NCI-H774 (cell line): Measurements from ENCODE around the gene TMEM132E.

Experiments
- DNase-seq: peaks from one replicate; lab custom pipeline; 2025; lab: John Stamatoyannopoulos, UW

The TMEM132E gene

DNA sequence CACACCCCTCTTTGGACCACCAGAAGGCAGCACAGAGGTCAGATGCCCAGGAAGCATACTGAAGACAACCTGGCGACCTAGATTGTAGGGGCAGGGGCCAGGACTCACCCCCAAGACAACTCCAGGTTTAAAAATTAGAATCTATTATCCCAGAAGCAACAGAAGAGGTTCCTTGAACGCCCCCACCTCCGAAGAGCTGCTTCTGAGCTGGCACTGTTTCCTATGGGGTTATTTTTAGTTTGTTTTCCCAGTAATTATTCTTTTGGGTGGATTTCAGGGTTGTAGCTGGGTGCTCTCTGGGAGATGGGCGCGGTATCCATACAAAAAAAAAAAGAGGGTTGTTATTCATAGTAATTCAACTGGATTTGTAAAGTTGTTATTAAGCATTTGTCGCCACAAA, 10.4 kb upstream of the TMEM132E start:
- no peak for DNase-seq

DNA sequence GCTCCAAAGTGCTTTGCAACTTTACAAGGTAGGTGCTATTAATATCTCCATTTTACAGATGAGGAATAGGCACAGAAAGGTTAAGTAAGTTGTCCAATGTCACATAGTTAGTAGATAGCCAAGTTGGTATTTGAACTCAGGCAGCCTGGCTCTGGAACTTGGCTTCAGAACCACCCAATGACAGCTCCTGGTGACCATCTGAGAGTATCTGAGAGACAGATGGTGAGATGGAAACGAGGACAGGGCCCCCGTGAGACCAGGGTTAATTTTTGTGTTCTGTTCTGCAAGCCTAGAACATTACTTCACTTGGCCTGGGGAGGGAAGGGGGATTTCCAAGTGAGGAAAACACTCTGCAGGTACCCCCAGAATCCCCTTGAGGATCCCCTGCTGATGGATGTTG, 9.8 kb upstream of the TMEM132E start:
- DNase-seq = no peak

GRCh38 chr17:34570506-34570905, 8.9 kb upstream of the TMEM132E start:
- DNase-seq = no peak

GRCh38 chr17:34571428-34572130, 7.8 kb upstream of the TMEM132E start:
- DNase-seq = no peak

GRCh38 chr17:34572483-34572882, 6.9 kb upstream of the TMEM132E start:
- DNase-seq = no peak

GRCh38 chr17:34575182-34575581, 4.2 kb upstream of the TMEM132E start:
- DNase-seq = no peak

- DNase-seq = no peak
These were observed 1.4 kb upstream of the TMEM132E start for GRCh38 chr17:34578016-34578415.

DNA sequence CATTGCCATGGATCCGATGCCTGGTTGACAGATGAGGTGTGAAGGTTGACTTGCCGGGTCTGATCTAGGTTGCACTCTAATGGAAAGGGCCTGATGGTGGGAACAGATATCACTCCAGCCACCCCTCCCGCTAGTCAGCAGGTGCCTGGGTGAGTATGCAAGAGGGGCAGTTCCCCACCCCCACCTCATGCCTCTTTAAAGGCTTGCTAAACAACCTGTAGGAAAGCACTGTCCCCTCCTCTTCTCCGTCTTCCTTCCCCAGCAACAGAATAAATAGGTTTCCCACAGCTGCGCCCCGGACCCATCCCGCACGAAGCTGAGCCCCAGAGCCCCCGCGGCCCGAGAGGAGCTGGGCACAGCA, 746 bp upstream of the TMEM132E start:
- DNase-seq = no peak

- no peak for DNase-seq
These were observed 750 bp downstream of the TMEM132E start for GRCh38 chr17:34579979-34580684.

- no peak for DNase-seq
These were observed 1.5 kb downstream of the TMEM132E start for GRCh38 chr17:34580685-34581445.

DNA sequence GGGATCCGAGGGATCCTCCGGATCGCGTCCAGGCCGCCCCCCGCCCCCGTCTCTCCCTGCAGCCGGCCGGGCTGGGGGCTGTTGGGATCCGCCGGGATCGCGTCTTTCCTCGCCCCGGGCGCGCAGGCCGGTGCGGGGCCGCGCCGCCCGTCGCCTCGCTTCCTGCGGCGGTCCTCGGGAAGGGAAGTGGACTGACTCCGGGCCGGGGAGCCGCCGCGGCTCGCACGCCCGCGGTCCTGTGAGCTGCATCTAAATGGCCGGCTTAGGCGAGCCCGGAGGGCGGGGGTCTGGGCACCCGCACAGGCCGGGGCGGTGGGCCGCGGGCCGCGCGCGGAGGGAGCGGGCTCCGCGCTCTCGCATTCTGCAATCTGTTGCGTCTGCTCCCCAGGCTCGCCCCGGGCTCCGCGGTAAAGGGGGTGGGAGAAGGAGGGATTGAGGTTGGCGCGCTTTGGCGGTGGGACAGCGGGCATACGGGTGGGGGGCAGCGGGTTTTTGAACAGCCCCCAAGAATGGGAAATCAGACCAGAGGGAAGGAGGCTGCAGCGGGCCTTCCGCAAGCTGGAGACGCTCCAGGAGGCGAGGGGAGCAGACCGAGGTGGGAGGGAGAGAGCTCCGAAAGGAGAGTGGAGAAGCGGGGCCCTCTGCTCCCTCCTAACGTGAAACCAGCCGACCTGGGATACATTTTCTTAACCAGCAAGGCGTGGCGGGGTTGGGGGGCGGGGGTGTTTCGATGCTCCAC, 2.2 kb downstream of the TMEM132E start:
- DNase-seq = no peak

DNA sequence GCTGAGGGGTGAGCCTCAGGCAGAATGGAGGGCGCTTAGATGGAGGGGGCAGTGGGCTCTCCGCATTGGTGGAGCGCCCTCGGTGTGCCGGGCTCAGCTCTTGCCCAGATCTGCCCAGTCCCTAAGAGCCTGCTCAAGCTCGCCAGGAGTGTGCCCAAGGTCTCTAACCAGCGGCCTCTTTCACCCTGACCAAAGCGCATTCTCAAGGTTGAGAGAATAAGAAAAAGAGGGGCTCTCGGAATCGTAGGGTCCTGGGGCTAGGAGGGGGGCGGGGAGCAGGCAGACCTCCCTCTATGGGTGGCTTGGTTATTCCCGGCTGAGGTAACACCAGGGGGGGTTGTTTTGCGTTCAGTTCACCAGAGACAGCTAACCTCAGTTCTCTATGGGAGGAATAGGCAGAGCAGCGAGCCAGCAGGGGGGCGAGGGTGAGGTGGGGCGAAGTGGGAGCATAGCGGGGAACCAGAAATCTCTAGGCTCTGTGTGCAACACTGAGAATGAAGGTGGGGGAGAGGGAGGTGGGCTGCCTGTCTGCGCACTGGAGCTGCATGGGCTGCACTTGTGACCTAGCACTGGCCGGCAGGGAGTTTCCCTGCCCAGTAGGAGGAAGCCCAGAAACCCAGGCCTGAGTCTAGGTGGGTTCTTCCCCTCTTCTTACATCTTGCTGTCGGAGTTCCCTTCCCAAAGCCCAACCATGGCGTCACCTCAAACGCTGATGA, 3.0 kb downstream of the TMEM132E start:
- no peak for DNase-seq

GRCh38 chr17:34582901-34583245, 3.5 kb downstream of the TMEM132E start:
- no peak for DNase-seq

DNA sequence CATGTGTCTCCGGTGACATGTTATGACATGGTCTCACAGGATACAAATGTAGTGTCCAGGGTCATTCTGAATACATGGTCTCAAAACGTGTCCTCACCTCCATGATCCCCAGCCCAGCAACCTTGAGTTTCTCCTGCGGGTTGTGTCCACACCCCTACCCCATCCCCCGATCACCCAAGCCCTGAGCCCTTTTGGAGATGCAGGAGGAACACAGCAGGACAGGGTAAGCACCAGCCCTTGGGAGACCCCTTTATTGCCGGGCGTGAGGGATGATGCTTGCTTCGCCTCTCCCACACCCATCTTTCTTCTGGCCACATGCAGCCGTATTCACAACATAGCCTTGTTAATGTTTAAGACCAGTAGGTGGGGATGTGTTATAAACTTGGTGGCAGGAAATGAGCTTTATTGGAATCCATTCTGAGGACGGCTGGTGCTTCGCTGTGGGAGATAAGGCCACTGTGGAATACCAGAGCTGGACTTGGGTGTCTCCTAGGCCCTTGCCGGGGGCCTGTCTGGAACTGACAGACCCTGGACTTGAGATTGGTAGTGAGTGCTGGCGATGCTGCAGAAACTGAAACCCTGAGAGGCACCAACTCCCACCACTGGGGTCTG, 5.5 kb downstream of the TMEM132E start:
- no peak for DNase-seq

DNA sequence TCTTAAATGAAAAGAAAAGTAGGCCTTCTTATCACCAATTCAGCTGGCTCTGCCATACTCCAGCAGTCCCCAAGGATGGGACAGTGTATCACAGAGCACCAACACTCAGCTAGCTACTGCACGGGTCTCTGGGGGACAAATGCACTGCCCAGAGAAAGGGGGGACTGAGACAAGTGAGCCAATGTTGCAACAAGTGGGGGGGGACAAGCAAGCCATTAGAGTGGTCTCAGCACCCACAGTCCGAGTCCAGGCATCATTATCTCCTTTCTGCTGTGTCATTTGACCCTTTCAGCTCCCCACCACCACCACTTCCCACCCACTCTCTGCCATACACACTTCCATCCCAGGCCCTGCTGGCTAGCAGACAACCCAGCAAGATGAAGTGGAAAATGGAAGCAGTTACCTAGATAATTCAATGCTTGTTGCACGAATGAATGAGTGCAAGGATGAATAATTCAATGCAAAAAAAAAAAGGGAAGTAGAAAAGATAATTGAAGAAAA, 7.0 kb downstream of the TMEM132E start:
- no peak for DNase-seq

- no peak for DNase-seq
These were observed 8.9 kb downstream of the TMEM132E start for GRCh38 chr17:34588266-34588665.

- DNase-seq = no peak
These were observed 10.0 kb downstream of the TMEM132E start for GRCh38 chr17:34589120-34589965.

- no peak for DNase-seq
These were observed 12.6 kb downstream of the TMEM132E start for GRCh38 chr17:34592002-34592401.

- DNase-seq = no peak
These were observed 17.5 kb downstream of the TMEM132E start for GRCh38 chr17:34596920-34597319.

DNA sequence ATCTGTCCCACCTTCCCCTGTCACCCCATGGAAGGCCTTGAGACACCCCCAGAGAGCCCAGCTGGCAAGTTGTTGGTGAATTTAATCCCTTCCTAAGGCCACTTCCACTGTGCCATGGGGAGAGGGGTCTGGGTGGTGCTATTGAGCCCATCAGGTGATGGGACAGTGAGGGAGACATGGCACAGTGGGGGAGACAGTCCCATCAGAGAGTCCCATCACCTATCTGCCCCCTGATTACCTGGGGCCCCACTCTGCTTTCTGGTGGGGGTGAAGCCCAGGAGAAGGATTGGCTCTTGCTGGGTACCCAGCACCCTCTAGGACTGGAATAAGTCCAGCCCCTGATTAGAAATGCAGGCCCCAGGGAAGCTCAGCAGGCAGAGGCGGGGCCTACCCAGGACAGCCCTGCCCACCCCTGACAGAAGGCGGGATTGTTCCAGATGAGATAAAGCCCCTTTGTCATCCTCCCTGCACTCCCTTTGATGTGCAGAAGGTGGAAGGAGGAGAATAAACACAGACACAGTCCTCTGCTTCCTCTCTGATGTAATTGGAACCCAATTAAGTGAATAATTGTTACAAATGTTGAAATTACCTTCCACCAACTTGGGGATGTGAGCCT, 18.9 kb downstream of the TMEM132E start:
- DNase-seq = no peak
